K562 (cell line): Measurements from ENCODE around the gene ADD1. TPM values are rescaled to one million over a fixed set of nuclear protein-coding genes. Genes with fewer than 3 reads are reported as not detected.

ENCODE experiments used
- ATAC-seq: fragments of 200-7000 bp; cut with Tn5 transposase; 3 replicates; pipeline ENCODE4 v1.9.1; 2020; ENCODE audit warnings: moderate library complexity
- BruUV-seq: library from RNA; stranded (reverse); fragments of 400-500 nt; replicated peaks from 2 replicates; lab custom pipeline; 2021; lab: Mats Ljungman, UMichigan
- CTCF ChIA-PET: fragments of 300-600 bp; formaldehyde crosslinking; extraction: SDS; loops from one replicate; lab custom pipeline; 2021; ENCODE audit warnings: low intra/inter-chr PET ratio; lab: Yijun Ruan, JAX
- POLR2A ChIA-PET: fragments of 300-600, 350-650 bp; sonication (Branson Sonifier 250); formaldehyde crosslinking; extraction: SDS; loops from one replicate; lab custom pipeline; 2021; ENCODE audit warnings: antibody characterized with exemption, inconsistent platforms; lab: Yijun Ruan, JAX
- DNase-seq, 4 experiments: peaks; one replicate each; pipeline versions ENCODE4 v3.0.0 to v3.0.0-alpha.2; 2011 to 2018; ENCODE audit warnings: low spot score in 3 of 4, mixed read lengths in 3 of 4; ENCODE audit errors: extremely low read depth in 1 of 4
- FAIRE-seq: peaks from 2 replicates; lab custom pipeline; 2011; peaks lifted over from hg19 to GRCh38; lab: Jason Lieb, UNC
- H2AFZ ChIP-seq: 2 replicates; pipeline ENCODE4 v1.6.0; 2011; ENCODE audit warnings: low read depth, low read length, control low read depth, inconsistent platforms
- H3K27ac ChIP-seq: fragments of 200-600 bp; 3 replicates; pipeline ENCODE4 v1.8.0; 2011; ENCODE audit warnings: low read depth, mild to moderate bottlenecking, control low read depth, inconsistent platforms, low read length, moderate library complexity, mixed read lengths; ENCODE audit errors: extremely low read depth
- H3K27me3 ChIP-seq, 2 experiments: fragments of 300-600 bp in 1 of 2; 2 replicates in 1 of 2; 3 replicates in 1 of 2; pipeline versions ENCODE4 v1.6.0 to v1.8.0; 2011; ENCODE audit warnings: inconsistent platforms in 2 of 2, low read length in 2 of 2, mild to moderate bottlenecking in 1 of 2, mixed read lengths in 1 of 2, moderate library complexity in 1 of 2; ENCODE audit not compliant: control insufficient read depth in 2 of 2, insufficient read depth in 2 of 2
- H3K36me3 ChIP-seq: fragments of 300-600 bp; 3 replicates; pipeline ENCODE4 v1.8.0; 2011; ENCODE audit warnings: mild to moderate bottlenecking, low read length, inconsistent platforms; ENCODE audit not compliant: control insufficient read depth, insufficient read depth
- H3K4me1 ChIP-seq, 2 experiments: fragments of 200-600 bp in 1 of 2; replicated peaks in 1 of 2; 2 replicates in 1 of 2; 3 replicates in 1 of 2; pipeline versions ENCODE4 v1.5.1 to v1.8.0; 2011; ENCODE audit warnings: inconsistent platforms in 2 of 2, low read length in 2 of 2, mild to moderate bottlenecking in 1 of 2, mixed read lengths in 1 of 2, moderate library complexity in 1 of 2; ENCODE audit not compliant: control insufficient read depth in 2 of 2, insufficient read depth in 2 of 2
- H3K4me2 ChIP-seq: 2 replicates; pipeline ENCODE4 v1.6.1; 2011; ENCODE audit warnings: low read length, control low read depth, inconsistent platforms, mixed read lengths; ENCODE audit not compliant: insufficient read depth
- H3K4me3 ChIP-seq: fragments of 200-600 bp; sonication (generic), shearing (Covaris generic); 2 replicates; pipeline ENCODE4 v1.5.1; 2016; ENCODE audit warnings: control low read depth, inconsistent platforms
- H3K79me2 ChIP-seq: fragments of 200-600 bp; 3 replicates; pipeline ENCODE4 v1.8.0; 2011; ENCODE audit warnings: low read length, inconsistent platforms; ENCODE audit not compliant: control insufficient read depth, insufficient read depth
- H3K9ac ChIP-seq, 2 experiments: 2 replicates each; pipeline versions ENCODE4 v1.6.0 to v1.6.1; 2011; ENCODE audit warnings: low read depth in 2 of 2, low read length in 2 of 2, control low read depth in 1 of 2, inconsistent platforms in 1 of 2, mild to moderate bottlenecking in 1 of 2, mixed read lengths in 1 of 2; ENCODE audit not compliant: insufficient read depth in 1 of 2
- H3K9me1 ChIP-seq: one replicate; pipeline ENCODE4 v1.6.0; 2011; ENCODE audit warnings: inconsistent platforms, mild to moderate bottlenecking, low read length, moderate library complexity; ENCODE audit not compliant: control insufficient read depth, insufficient read depth
- H3K9me3 ChIP-seq: replicated peaks from 2 replicates; pipeline ENCODE4 v1.5.1; 2011; ENCODE audit warnings: low read depth, low read length, inconsistent platforms; ENCODE audit not compliant: control insufficient read depth, insufficient read depth
- H4K20me1 ChIP-seq: replicated peaks from 2 replicates; pipeline ENCODE4 v1.6.1; 2011; ENCODE audit warnings: low read length, inconsistent platforms, mixed read lengths; ENCODE audit not compliant: control insufficient read depth, insufficient read depth
- FIP1L1 ChIP-seq: fragments of 200-400 bp; formaldehyde crosslinking; IDR thresholded peaks from 2 replicates; pipeline ENCODE4 v1.6.1; 2018; ENCODE audit warnings: mild to moderate bottlenecking, low read depth, low read length; ENCODE audit not compliant: poor library complexity, severe bottlenecking
- KLF1 ChIP-seq: fragments of 450-650 bp; IDR thresholded peaks from 2 replicates; pipeline ENCODE4 v1.6.1; 2016; ENCODE audit warnings: missing genetic modification characterization, missing compliant biosample characterization
- POLR2G ChIP-seq: fragments of 200-400 bp; formaldehyde crosslinking; IDR thresholded peaks from 2 replicates; pipeline ENCODE4 v1.6.1; 2017; ENCODE audit warnings: low read depth, mild to moderate bottlenecking, antibody characterized with exemption, low read length, moderate library complexity
- RBM25 ChIP-seq: fragments of 200-400 bp; formaldehyde crosslinking; IDR thresholded peaks from 2 replicates; pipeline ENCODE4 v1.6.1; 2018; ENCODE audit warnings: low read length, low read depth, moderate library complexity; ENCODE audit not compliant: severe bottlenecking
- SREBF1 ChIP-seq: fragments of 150-350 bp; IDR thresholded peaks from 2 replicates; pipeline ENCODE4 v1.6.1; 2014; ENCODE audit warnings: antibody characterized with exemption, low read depth, low read length, borderline replicate concordance
- TEAD4 ChIP-seq, 2 experiments: sonication (generic) in 1 of 2; formaldehyde crosslinking in 1 of 2; IDR thresholded peaks; 2 replicates each; pipeline versions ENCODE4 v1.6.1 to v1.8.0; 2012 to 2022; ENCODE audit warnings: borderline replicate concordance in 1 of 2, inconsistent platforms in 1 of 2, low read length in 1 of 2, mild to moderate bottlenecking in 1 of 2, missing genetic modification reagents in 1 of 2
- TFE3 ChIP-seq: fragments of 450-650 bp; formaldehyde crosslinking; IDR thresholded peaks from 2 replicates; pipeline ENCODE4 v1.4.0; 2020; ENCODE audit warnings: mild to moderate bottlenecking, mixed read lengths
- ZBTB1 ChIP-seq: sonication (generic); formaldehyde crosslinking; IDR thresholded peaks from 2 replicates; pipeline ENCODE4 v1.8.1; 2023; ENCODE audit warnings: missing genetic modification reagents, low read depth, mild to moderate bottlenecking, borderline replicate concordance
- ZBTB33 ChIP-seq: sonication (generic); formaldehyde crosslinking; IDR thresholded peaks from 2 replicates; pipeline ENCODE4 v1.8.1; 2023; ENCODE audit warnings: mild to moderate bottlenecking, missing genetic modification reagents
- ZNF764 ChIP-seq: fragments of 250-450 bp; sonication (Bioruptor Pico); IDR thresholded peaks from 2 replicates; pipeline ENCODE4 v1.4.0; 2020; ENCODE audit warnings: low read depth, mild to moderate bottlenecking, moderate library complexity
- WGBS: fragments of 100-300 bp; shearing (Covaris generic); methylation state at CpG from one replicate; pipeline ENCODE4 v1.1.6; 2016; ENCODE audit warnings: low coverage, mixed read lengths; ENCODE audit not compliant: insufficient coverage; ENCODE audit errors: missing lambda C conversion rate; 5-methylcytosine and 5-hydroxymethylcytosine counted together
- in situ Hi-C: fragments of 300-500 bp; cut with MboI; formaldehyde crosslinking; loops from 4 replicates; pipeline ENCODE4 v1.15.0; 2018; ENCODE audit warnings: inconsistent platforms, mixed read lengths
- intact Hi-C: fragments of 100-400 bp; cut with micrococcal nuclease; formaldehyde crosslinking; loops from 2 replicates; pipeline ENCODE4 v1.14.2; 2022
- polyA plus RNA-seq, 8 experiments: library from polyadenylated mRNA; depleted of rRNA in 4 of 8; stranded (reverse) in 5 of 8; unstranded in 3 of 8; fragments of >200 nt; fragmentation: Nextera tagmentation in 2 of 8; fragmentation: Illumina TruSeq in 1 of 8; extraction: Ambion mirVana in 2 of 8; extraction: Trizol in 1 of 8; gene quantifications; 2 replicates each; pipeline versions ENCODE4 v1.2.1 to v1.2.3, GENCODE V29; 2011 to 2014; ENCODE audit warnings: inconsistent platforms in 1 of 8, missing spikeins in 1 of 8
- total RNA-seq, 7 experiments: library from RNA; depleted of rRNA in 6 of 7; stranded (reverse); fragments of >200 nt in 6 of 7; fragmentation: Illumina TruSeq in 2 of 7; extraction: Trizol in 2 of 7; gene quantifications; 2 replicates each; pipeline versions ENCODE4 v1.2.1 to v1.2.3, GENCODE V29; 2011 to 2021; ENCODE audit warnings: low replicate concordance in 1 of 7
- TF ChIP-seq, protein P1 (sequence below), 3 experiments: IDR thresholded peaks in 2 of 3; conservative IDR thresholded peaks in 1 of 3; 2 replicates each; pipeline ENCODE4 v1.5.1; 2011 to 2012; ENCODE audit warnings: low read length in 3 of 3, mild to moderate bottlenecking in 3 of 3, control low read depth in 2 of 3, improper control_type of control experiment in 1 of 3, inconsistent platforms in 1 of 3, low read depth in 1 of 3, mixed read lengths in 1 of 3, moderate library complexity in 1 of 3; ENCODE audit not compliant: insufficient read depth in 2 of 3

The ADD1 gene
- total and polyA plus RNA-seq, 9 of the 15 experiments (the other 6 are each of a cell fraction or from before 2014, with no cell fraction given) = 17.5 to 153 (median 74.0) TPM

DNA sequence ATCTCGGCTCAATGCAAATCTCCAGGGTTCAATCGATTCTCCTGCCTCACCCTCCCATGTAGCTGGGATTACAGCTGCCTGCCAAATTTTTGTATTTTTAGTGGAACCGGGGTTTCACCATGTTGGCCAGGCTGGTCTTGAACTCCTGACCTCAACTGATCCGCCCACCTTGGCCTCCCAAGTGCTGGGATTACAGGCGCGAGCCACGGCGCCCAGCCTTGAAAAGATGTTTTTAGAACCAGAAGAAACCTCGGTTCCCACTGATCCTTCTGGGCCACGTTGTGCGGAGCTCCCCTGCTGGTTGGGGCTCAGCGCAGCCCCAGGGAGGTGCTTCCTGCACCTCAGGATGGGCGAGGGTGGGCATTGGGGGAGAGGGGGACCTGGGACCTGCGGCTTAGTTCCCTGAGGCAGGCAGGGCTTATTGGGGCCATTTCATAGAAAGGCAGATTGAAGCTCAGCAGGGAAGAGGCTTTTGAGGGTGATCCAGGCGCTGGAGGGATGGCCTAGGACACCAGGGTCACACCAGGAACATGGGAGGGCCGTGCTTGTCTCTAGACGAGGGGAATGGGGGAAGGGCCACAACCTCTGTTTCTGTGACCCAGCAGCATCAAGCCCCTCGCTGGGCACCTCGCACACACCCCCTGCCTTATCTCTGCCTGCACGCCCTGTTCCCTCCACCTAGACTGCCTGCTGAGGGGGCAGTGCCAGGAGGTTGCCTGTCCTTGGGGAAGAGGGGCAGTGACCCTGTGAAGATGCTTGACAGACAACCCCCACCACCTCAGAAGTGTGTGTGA is 6.3 kb upstream of the ADD1 start:
- DNase-seq = no peak
- FAIRE-seq = no peak
- BruUV-seq = no TSS peak
- Histone ChIP-seq H2AFZ (no peak overlapping the region), H3K79me2 (no peaks in the 10 kb centered on the region), H3K4me3 (no peak overlapping the region), H3K9me1 (no peaks in the 10 kb centered on the region), H3K36me3 (no peaks in the 10 kb centered on the region), H3K9ac (peak overlapping the region in 1 of 2 experiments; percentile 37; a peak in 2 of 4 replicates), H3K27me3 (no peaks in the 10 kb centered on the region), H3K9me3 (no peaks in the 10 kb centered on the region), H3K4me2 (no peak overlapping the region), H3K27ac (no peak overlapping the region), H4K20me1 (no peaks in the 10 kb centered on the region), H3K4me1 (peaks cover 6 to 43% of the 10 kb centered on the region in 2 experiments; a peak in 3 of 5 replicates)
- intact Hi-C loops (no loop called here), in situ Hi-C loops (no loop called here)
- TF ChIP-seq KLF1 (tag) = no peak
- TF ChIP-seq SREBF1 = no peak
- TF ChIP-seq, protein P1, sequence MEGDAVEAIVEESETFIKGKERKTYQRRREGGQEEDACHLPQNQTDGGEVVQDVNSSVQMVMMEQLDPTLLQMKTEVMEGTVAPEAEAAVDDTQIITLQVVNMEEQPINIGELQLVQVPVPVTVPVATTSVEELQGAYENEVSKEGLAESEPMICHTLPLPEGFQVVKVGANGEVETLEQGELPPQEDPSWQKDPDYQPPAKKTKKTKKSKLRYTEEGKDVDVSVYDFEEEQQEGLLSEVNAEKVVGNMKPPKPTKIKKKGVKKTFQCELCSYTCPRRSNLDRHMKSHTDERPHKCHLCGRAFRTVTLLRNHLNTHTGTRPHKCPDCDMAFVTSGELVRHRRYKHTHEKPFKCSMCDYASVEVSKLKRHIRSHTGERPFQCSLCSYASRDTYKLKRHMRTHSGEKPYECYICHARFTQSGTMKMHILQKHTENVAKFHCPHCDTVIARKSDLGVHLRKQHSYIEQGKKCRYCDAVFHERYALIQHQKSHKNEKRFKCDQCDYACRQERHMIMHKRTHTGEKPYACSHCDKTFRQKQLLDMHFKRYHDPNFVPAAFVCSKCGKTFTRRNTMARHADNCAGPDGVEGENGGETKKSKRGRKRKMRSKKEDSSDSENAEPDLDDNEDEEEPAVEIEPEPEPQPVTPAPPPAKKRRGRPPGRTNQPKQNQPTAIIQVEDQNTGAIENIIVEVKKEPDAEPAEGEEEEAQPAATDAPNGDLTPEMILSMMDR (IDR thresholded peaks at IDR 0.05 in 2 of 3, conservative IDR thresholded peaks at IDR 0.05 in 1 of 3; ENCODE audit: insufficient read depth in 2 of 3, low read depth in 1 of 3, low read length in 3 of 3) = peak in 1 of 3 experiments; percentile 18; a peak in 1 of 6 replicates
- no peak for TF ChIP-seq TFE3
- no peak for TF ChIP-seq ZBTB1 (CRISPR knock-in tag)
- TF ChIP-seq ZBTB33 (CRISPR knock-in tag) = peak; percentile 73
- peak; percentile 29; the same call in 1 of the 2 replicates for TF ChIP-seq POLR2G
- no peak for TF ChIP-seq FIP1L1
- no peak for TF ChIP-seq TEAD4 (IDR thresholded peaks at IDR 0.05; ENCODE audit: low read length)
- no peak for TF ChIP-seq TEAD4 (CRISPR knock-in tag; IDR thresholded peaks at IDR 0.05; ENCODE audit: borderline replicate concordance)
- TF ChIP-seq RBM25 = no peak
- no peak for TF ChIP-seq ZNF764 (CRISPR knock-in tag)
- ATAC-seq = peak; percentile 24
- ChIA-PET POLR2A (interaction anchor here (1.0 kb wide), 1 partner anchor 17 kb away, joined by 3 read pairs; no protein-coding TSS in a partner anchor), CTCF (no interaction called here)
- WGBS = 59% methylated on average over 19 of the region's 20 CpGs
